ENCODE data around the gene TMEM242.
"Not testable (repeated sequence)": the region's sequence is repeated elsewhere in the genome, so short reads cannot be mapped to it uniquely, and the experiment has no call there.

The TMEM242 gene

GRCh38 chr6:157323966-157324300 is 614 bp upstream of the TMEM242 start:
- DNase-seq (ENCODE audit: low spot score), result peak; percentile 35
- no peak for TF ChIP-seq CTCF (IDR thresholded peaks at IDR 0.05; ENCODE audit: extremely low read depth, missing control alignments)

GRCh38 chr6:157322792-157323254 is 496 bp downstream of the TMEM242 start:
- peak; percentile 82 for DNase-seq (ENCODE audit: low spot score)
- no peak for TF ChIP-seq CTCF (IDR thresholded peaks at IDR 0.05; ENCODE audit: extremely low read depth, missing control alignments)

- no peak for DNase-seq (ENCODE audit: low spot score)
- no peak for TF ChIP-seq CTCF (IDR thresholded peaks at IDR 0.05; ENCODE audit: extremely low read depth, missing control alignments)
Observed at GRCh38 chr6:157316871-157317814, 6.2 kb downstream of the TMEM242 start.

- peak; percentile 72 for TF ChIP-seq CTCF (IDR thresholded peaks at IDR 0.05; ENCODE audit: extremely low read depth, missing control alignments)
- peak; percentile 61 for DNase-seq (ENCODE audit: low spot score)
Observed at GRCh38 chr6:157314705-157315321, 8.5 kb downstream of the TMEM242 start.

GRCh38 chr6:157313531-157314467 is 9.5 kb downstream of the TMEM242 start:
- DNase-seq (ENCODE audit: low spot score), result no peak
- no peak for TF ChIP-seq CTCF (IDR thresholded peaks at IDR 0.05; ENCODE audit: extremely low read depth, missing control alignments)

GRCh38 chr6:157312757-157313156 is 10.6 kb downstream of the TMEM242 start:
- TF ChIP-seq CTCF (IDR thresholded peaks at IDR 0.05; ENCODE audit: extremely low read depth, missing control alignments), result no peak
- no peak for DNase-seq (ENCODE audit: low spot score)

GRCh38 chr6:157310693-157311092 is 12.6 kb downstream of the TMEM242 start:
- DNase-seq (ENCODE audit: low spot score), result not testable (repeated sequence)

Measured in GM20000 (cell line).